ENCODE results near the gene LY6G5C. TPM values are rescaled to one million over a fixed set of nuclear protein-coding genes. Genes with fewer than 3 reads are reported as not detected.

Gene LY6G5C
- total and polyA plus RNA-seq, 9 of the 15 experiments (the other 6 are each of a cell fraction or from before 2014, with no cell fraction given) = 0.10 to 0.67 (median 0.46) TPM; not detected in 4

DNA sequence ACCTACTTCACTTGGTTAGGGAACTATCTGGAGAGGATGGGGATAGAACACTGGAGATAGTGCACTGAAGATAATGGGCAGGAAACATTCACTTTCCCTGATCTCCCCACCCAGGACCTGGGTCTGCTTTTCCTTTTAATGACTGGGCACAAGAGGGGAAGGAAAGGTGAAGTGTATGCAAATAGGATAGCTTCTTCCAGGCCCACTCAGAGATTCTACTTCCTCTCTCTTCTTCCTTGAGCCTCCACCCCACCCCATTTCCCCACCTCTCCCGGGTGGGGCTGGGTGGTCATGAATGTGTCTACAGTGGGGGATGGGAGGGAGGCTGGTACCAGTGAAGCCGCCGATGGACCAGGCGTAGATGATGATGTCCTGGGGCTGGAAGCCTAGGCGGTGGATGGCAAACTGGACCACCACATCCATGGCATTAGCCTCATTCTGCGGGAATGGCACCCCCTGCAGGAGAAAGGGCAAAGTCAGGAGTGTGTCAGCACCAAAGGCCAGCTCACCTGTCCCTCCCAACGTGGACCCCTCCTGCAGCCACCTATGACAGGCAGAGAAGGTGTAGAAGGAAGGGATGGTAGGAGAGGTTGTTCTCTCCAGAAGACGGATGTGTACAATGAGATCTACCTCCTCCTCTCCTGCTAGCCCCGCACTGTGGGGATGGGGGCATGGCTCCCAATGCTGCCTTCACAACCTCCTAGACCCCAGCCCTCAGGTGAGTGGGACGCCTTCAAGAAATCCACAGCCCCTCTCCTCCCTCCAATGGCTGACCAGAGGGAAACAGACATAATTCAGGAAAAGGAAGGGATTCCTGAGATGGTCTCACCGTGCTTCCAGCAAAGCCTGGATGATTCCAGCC is 8.6 kb upstream of the LY6G5C start:
- peak overlapping the region; percentile 88 for H3K27ac ChIP-seq (ENCODE audit: extremely low read depth, low read depth, low read length)
- TF ChIP-seq, protein P1, sequence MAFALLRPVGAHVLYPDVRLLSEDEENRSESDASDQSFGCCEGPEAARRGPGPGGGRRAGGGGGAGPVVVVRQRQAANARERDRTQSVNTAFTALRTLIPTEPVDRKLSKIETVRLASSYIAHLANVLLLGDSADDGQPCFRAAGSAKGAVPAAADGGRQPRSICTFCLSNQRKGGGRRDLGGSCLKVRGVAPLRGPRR (CRISPR knock-in tag; IDR thresholded peaks at IDR 0.05) = no peak
- no peak for TF ChIP-seq DNMT1 (IDR thresholded peaks at IDR 0.05)
- TF ChIP-seq RCOR1 (IDR thresholded peaks at IDR 0.05; ENCODE audit: borderline replicate concordance in 1 of 2, low read depth in 2 of 2, low read length in 2 of 2) = 0 out of 4 replicates have a peak, but pooled peaks of 1 of the 2 experiments have one; percentile 48
- TF ChIP-seq SMC3 (conservative IDR thresholded peaks at IDR 0.05; ENCODE audit: insufficient read depth, low read depth, low read length) = peak; percentile 36; the same call in 1 of the 2 replicates
- no peak for TF ChIP-seq TRIM24 (IDR thresholded peaks at IDR 0.05)
- TF ChIP-seq NFRKB (IDR thresholded peaks at IDR 0.05; ENCODE audit: low read depth) = no peak
- TF ChIP-seq KDM2B (CRISPR knock-in tag; IDR thresholded peaks at IDR 0.05) = no peak
- TF ChIP-seq, protein P2, sequence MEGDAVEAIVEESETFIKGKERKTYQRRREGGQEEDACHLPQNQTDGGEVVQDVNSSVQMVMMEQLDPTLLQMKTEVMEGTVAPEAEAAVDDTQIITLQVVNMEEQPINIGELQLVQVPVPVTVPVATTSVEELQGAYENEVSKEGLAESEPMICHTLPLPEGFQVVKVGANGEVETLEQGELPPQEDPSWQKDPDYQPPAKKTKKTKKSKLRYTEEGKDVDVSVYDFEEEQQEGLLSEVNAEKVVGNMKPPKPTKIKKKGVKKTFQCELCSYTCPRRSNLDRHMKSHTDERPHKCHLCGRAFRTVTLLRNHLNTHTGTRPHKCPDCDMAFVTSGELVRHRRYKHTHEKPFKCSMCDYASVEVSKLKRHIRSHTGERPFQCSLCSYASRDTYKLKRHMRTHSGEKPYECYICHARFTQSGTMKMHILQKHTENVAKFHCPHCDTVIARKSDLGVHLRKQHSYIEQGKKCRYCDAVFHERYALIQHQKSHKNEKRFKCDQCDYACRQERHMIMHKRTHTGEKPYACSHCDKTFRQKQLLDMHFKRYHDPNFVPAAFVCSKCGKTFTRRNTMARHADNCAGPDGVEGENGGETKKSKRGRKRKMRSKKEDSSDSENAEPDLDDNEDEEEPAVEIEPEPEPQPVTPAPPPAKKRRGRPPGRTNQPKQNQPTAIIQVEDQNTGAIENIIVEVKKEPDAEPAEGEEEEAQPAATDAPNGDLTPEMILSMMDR (IDR thresholded peaks at IDR 0.05 in 2 of 3, conservative IDR thresholded peaks at IDR 0.05 in 1 of 3; ENCODE audit: insufficient read depth in 2 of 3, low read depth in 1 of 3, low read length in 3 of 3) = peak; percentile 63 to 96 (median 68)
- no peak for TF ChIP-seq YBX1 (IDR thresholded peaks at IDR 0.05)
- TF ChIP-seq, protein P3, sequence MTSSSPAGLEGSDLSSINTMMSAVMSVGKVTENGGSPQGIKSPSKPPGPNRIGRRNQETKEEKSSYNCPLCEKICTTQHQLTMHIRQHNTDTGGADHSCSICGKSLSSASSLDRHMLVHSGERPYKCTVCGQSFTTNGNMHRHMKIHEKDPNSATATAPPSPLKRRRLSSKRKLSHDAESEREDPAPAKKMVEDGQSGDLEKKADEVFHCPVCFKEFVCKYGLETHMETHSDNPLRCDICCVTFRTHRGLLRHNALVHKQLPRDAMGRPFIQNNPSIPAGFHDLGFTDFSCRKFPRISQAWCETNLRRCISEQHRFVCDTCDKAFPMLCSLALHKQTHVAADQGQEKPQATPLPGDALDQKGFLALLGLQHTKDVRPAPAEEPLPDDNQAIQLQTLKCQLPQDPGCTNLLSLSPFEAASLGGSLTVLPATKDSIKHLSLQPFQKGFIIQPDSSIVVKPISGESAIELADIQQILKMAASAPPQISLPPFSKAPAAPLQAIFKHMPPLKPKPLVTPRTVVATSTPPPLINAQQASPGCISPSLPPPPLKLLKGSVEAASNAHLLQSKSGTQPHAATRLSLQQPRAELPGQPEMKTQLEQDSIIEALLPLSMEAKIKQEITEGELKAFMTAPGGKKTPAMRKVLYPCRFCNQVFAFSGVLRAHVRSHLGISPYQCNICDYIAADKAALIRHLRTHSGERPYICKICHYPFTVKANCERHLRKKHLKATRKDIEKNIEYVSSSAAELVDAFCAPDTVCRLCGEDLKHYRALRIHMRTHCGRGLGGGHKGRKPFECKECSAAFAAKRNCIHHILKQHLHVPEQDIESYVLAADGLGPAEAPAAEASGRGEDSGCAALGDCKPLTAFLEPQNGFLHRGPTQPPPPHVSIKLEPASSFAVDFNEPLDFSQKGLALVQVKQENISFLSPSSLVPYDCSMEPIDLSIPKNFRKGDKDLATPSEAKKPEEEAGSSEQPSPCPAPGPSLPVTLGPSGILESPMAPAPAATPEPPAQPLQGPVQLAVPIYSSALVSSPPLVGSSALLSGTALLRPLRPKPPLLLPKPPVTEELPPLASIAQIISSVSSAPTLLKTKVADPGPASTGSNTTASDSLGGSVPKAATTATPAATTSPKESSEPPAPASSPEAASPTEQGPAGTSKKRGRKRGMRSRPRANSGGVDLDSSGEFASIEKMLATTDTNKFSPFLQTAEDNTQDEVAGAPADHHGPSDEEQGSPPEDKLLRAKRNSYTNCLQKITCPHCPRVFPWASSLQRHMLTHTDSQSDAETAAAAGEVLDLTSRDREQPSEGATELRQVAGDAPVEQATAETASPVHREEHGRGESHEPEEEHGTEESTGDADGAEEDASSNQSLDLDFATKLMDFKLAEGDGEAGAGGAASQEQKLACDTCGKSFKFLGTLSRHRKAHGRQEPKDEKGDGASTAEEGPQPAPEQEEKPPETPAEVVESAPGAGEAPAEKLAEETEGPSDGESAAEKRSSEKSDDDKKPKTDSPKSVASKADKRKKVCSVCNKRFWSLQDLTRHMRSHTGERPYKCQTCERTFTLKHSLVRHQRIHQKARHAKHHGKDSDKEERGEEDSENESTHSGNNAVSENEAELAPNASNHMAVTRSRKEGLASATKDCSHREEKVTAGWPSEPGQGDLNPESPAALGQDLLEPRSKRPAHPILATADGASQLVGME (CRISPR knock-in tag; IDR thresholded peaks at IDR 0.05) = peak; percentile 30; the same call in 1 of the 2 replicates

More for the DNA sequence above, 8.6 kb upstream of the LY6G5C start:
- ChIA-PET POLR2A (interaction anchor here (0.6 to 7.1 kb wide), 30 partner anchors 11 to 960 kb away, joined by 3 to 158 read pairs (median 5); partner anchors contain the start of genes ABHD16A, C6orf47, CLIC1 and DDAH2), CTCF (ENCODE audit: low intra/inter-chr PET ratio) (interaction anchor here (1.0 to 1.5 kb wide), 3 partner anchors 13 to 79 kb away, joined by 3 read pairs; no protein-coding TSS in a partner anchor)
- ATAC-seq (peak; percentile 60), FAIRE-seq (peak; percentile 58), DNase-seq (ENCODE audit: extremely low read depth in 1 of 4, low spot score in 3 of 4) (peak in 2 of 4 experiments; percentile 66 to 72)
- Histone ChIP-seq H3K4me2 (ENCODE audit: insufficient read depth, low read length) (peak overlapping the region; percentile 82), H3K4me3 (no peak overlapping the region; the same call in 1 of the 2 replicates), H3K9ac (ENCODE audit: insufficient read depth in 1 of 2, low read depth in 2 of 2, low read length in 2 of 2) (peak overlapping the region; percentile 68 to 86), H3K9me1 (ENCODE audit: control insufficient read depth, insufficient read depth, low read length) (no peaks in the 10 kb centered on the region), H3K4me1 (replicated peaks in 1 of 2; ENCODE audit: control insufficient read depth in 2 of 2, insufficient read depth in 2 of 2, low read length in 2 of 2) (peaks cover 63 to 65% of the 10 kb centered on the region in 2 experiments), H3K36me3 (ENCODE audit: control insufficient read depth, insufficient read depth, low read length) (peaks cover 89% of the 10 kb centered on the region), H2AFZ (ENCODE audit: low read depth, low read length) (no peak overlapping the region), H4K20me1 (replicated peaks; ENCODE audit: control insufficient read depth, insufficient read depth, low read length) (no peaks in the 10 kb centered on the region), H3K27me3 (ENCODE audit: control insufficient read depth in 2 of 2, insufficient read depth in 2 of 2, low read length in 2 of 2) (no peaks in the 10 kb centered on the region), H3K79me2 (ENCODE audit: control insufficient read depth, insufficient read depth, low read length) (no peaks in the 10 kb centered on the region; the same call in 2 of the 3 replicates), H3K9me3 (replicated peaks; ENCODE audit: control insufficient read depth, insufficient read depth, low read depth, low read length) (no peaks in the 10 kb centered on the region)
- in situ Hi-C loops (cut with MboI) (loop anchor here (5.0 kb wide), 1 partner anchor 78 kb away; no protein-coding TSS in a partner anchor), intact Hi-C loops (cut with micrococcal nuclease) (loop anchor here (1.0 to 2.0 kb wide), 3 partner anchors 14 to 141 kb away; partner anchors contain the start of gene ABHD16A)
- no TSS peak for BruUV-seq (replicated peaks)
- 60% methylated on average over 11 of the region's 11 CpGs for WGBS (ENCODE audit: insufficient coverage, low coverage, missing lambda C conversion rate)
